T1000 (cell line): ENCODE results near the gene COG6.

Experiments used
- DNase-seq: peaks from one replicate; lab custom pipeline; 2025; ENCODE audit warnings: mixed read lengths; lab: John Stamatoyannopoulos, UW

COG6 gene

GRCh38 chr13:39655569-39656324 is at the start of gene COG6:
COG6 (plus strand) TSS chr13:39655662; CDS start chr13:39655727, 65 bp downstream.
- peak; percentile 75 for DNase-seq

DNA sequence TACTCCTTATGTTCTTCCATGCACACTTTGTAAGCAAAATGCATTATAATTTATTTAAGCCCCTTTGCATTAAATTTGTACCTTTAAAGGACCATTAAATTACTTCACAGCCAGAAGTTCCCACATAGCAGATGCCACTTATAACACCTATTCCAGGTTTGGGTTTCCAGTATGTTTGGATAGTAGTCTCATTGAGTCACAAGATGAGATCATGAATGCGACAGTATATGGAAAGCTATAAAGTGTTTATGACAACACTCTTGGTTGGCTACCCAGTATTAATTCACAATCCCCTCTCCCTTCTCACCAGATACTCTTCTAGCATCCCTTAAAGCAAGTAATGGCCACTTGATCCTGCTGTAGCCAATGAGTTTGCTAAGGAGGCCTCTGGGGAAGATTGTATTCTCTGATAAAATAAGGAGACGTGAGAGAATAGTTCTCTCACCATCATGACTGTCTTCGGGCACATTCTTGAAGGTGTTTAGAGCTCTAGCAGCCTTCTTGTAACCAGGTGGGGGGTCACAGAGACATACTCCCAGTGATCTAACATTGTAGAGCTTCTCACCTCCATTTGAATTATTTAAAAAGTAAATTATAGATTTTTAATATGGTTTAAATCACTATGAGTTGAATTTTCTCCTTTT is 49.7 kb upstream of the COG6 start:
- no peak for DNase-seq

DNA sequence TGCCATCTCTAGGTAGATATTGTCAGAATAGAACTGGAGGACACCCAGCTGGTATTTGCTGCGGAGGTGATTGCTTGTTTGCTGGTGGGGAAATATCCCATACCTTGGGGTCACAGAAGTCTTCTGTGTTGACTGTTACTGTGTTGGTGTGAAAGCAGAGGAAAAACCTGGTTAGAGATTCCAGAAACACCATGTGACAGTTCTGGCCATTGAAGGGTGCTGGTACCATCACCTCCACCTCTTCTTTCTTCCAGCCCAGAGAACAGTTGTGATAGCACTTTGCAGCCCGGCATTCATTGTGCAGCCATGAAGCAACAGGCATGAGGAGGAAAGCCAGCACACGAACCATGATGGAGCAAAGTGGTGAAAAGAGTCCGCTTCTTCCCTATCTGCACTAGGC is 47.6 kb upstream of the COG6 start:
- no peak for DNase-seq

GRCh38 chr13:39612023-39612637 is 43.3 kb upstream of the COG6 start:
- no peak for DNase-seq

GRCh38 chr13:39616087-39616694 is 39.3 kb upstream of the COG6 start:
- DNase-seq, result no peak

DNA sequence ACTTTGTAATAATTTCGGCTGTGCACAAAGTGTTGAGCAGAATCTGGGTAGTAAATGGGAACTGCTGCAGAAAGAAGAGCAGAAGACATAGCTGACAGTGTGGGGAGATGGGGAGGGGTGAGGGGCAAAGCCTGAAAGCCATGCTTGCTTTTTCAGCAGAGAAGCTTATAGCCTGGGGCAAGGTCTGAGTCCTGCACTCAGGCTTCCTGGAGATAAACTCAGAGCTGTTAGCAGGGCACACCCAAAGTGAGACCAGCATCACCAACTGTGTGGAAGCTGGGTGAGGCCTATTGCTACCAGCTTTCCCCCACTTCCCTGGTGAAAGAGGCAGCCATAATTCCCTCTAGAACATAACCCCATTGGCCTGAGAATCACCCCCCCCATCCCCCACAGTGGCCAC is 36.9 kb upstream of the COG6 start:
- DNase-seq, result no peak

DNA sequence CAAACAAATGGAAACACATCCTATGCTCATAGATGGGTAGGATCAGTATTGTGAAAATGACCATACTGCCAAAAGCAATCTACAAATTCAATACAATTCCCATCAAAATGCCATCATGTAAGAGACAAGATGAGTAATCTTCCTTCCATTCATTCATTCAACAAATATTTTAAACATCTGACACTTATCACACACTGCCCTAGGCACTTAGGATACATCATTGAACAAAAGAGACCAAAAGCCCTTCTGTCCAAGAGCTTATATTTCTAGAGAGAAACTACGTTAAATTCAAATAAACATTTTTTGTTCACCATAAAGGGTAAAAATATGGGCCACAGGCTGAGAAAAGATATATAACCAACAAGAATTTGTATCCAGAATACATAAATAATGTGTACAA is 32.0 kb upstream of the COG6 start:
- DNase-seq, result no peak

GRCh38 chr13:39631307-39631706 is 24.2 kb upstream of the COG6 start:
- no peak for DNase-seq

DNA sequence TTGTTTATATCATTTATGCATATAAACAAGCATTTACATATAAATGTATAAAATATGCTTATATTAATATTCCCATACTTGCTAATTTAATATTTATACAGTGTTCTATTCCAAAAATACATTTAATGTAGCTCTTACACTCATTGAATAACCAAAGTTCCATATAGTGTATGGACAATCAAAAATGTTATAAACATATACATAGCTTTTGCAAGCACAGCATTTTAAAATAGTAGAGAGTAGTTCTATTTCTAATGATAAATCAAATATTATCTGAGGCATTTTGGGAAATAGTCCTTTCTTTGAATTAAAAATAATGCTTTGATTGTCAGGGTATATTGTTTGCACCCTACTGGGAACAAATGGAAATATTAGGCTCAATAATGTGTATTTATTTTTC is 22.5 kb upstream of the COG6 start:
- no peak for DNase-seq

DNA sequence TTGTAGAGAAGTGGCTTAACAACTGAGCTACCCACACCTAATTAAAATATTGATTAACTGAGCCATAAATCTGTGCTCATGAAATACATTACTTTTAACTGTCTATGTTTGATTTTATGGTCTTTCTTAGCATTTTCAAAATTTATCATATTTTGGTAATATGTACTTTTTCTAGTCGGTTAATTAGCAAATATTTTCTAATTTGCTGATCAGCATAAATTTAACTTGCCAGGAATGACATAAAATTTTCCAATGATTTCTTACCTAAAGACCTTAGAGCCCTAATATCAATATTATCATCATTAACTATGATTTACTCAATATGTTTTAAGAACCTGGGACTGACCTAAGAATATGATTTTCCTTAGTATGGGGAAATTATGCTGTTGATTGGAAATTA is 19.9 kb upstream of the COG6 start:
- no peak for DNase-seq

DNA sequence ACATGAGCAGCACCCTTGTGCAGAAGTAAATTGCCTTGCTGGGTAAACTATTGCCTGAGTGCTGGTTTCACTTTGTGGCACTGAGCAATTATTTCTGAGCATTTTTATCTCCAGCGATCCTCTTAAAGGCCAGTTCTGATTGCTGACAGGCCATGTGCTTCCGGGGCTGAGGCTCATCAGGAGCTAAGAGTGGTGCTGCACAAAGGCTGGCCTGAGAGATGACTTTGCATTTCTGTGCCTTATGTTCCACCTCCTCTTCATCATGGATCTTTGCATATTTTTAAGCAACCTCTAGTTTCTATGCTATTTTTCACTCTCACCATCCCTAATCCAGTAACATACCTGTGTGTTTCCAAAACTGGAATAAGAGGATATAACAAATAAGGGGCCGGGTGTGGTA is 17.6 kb upstream of the COG6 start:
- DNase-seq, result no peak

DNA sequence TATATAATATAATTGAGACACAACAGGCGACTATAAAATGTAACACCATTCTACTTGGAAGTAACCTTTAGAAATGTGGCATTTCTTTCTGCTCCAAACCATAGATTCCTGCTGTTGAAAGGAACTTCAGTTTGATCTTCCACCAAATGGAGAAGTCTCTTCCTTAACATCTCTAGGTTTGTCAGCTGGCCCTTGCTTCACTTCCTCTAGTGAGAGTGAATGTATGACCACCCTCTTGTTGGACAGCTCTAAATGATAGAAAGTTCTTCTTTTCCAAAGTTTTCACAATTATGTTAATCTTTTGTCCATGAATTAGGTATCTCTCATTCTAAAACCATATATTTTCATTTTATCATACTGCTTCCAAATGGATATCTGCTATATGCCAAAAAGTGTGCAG is 13.8 kb upstream of the COG6 start:
- no peak for DNase-seq

DNA sequence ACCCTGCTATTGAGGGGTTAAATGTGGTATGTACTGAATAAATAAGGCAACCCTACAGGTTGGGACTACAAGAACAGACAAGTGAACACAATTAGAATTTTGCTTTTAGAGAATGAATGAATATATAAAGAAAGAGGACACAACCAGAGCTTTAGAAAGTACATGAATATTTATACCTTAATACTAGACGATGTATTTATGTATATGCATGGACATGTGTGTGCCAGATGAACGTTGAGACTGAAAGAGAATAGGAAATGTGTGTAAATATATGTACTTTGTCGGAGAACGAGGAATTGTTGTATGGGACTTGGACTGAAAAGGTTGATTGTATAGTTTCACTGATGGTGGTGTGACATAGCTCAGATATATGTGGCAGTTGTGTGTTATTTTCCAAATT is 9.3 kb upstream of the COG6 start:
- no peak for DNase-seq

- DNase-seq, result no peak
These were observed 357 bp upstream of the COG6 start for GRCh38 chr13:39655041-39655568.

DNA sequence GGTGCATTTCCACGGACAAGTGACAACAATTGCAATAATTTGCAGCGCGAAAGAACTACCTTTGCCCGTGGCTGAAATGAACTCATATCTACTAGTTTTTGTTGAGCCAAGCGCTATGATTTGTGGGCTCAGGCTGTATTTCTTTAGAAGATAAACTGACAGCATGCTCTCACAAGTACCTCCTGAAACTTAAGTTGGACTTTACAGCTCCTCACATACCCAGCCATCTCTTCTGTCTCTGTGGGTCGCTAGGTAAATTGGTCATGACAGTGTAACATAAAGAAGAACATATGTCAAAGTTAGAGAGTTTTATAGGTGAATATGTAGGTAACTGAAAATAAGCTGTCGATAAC is 839 bp downstream of the COG6 start:
- no peak for DNase-seq

DNA sequence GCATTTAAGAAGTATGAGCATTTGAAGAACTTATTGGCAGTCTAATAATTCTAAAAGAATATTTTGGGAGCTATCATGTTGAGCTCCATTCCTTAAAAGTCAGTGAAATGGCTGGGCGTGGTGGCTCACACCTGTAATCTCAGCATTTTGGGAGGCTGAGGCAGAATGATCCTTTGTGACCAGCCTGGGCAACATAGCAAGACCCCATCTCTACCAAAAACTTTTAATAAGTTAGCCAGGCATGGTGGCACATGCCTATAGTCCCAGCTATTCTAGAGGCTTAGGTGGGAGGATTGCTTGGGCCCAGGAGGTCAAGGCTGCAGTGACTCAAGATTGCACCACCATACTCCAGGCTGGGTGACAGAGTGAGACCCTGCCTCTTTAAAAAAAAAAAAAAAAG is 8.0 kb downstream of the COG6 start:
- DNase-seq, result no peak

GRCh38 chr13:39663958-39664357 is 8.5 kb downstream of the COG6 start:
- no peak for DNase-seq

DNA sequence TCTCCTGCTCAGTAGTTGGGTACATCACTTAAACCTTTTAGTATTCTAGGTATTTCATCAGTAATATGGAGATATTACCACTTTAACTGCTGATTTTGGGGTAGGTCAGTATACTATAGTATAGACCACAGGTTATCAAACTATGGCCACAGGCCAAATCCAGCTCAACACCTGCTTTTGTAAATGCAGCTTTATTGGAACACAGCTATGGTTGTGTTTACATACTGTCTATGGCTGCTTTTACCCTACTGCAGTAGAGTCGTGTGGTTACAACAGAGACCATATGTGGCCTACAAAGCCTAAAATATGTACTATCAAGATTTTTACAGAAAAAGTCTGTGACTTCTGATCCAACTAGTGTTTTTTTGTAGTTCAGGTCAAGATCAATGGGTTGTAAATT is 10.3 kb downstream of the COG6 start:
- DNase-seq, result no peak

GRCh38 chr13:39670445-39670844 is 15.0 kb downstream of the COG6 start:
- DNase-seq, result no peak

DNA sequence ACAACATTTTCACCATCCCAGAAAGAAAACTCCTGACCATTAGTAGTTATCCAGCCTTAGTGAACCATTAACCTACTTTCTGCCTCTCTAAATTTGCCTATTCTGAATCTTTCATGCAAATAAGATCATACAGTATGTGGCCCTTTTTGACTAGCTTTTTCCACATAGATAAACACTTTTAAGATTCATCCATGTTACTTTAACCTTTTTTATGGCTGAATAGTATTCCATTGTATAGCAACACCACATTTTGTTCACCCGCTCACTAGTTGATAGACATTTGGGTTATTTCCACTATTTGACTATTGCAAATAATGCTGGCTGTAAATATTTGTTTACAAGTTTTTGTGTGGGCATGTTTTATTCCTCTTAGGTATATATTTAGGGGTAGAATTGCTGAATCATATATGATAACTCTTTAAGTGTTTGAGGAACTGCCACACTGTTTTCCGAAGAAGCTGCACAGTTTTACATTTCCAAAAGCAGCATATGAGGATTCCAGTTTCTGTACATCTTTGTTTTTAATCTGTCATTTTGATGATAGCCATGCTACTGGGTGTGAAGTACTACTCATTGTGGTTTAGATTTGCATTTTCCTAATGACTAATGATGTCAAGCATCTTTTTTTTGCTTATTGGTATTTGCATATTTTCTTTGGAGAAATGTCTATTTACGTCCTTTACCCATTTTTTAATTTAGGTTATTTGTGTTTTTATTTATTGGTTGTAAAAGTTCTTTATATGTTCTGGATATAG is 17.1 kb downstream of the COG6 start:
- no peak for DNase-seq

DNA sequence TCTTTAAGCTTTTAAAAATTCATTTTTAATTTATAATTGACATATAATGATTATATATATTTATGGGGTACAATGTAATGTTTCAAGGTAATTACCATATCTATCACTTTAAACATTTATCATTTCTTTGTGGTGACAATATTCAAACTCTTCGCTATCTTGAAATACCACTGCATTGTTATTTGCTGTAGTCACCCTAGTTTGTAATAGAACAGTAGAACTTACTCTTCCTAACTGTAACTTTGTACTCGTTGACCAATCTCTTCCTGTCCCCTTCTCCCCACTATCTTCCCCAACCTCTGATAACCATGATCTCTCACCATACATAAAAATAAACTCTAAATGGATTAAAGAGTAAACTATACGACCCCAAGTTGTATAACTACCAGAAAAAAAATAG is 20.4 kb downstream of the COG6 start:
- DNase-seq, result no peak

- DNase-seq, result no peak
These were observed 20.9 kb downstream of the COG6 start for GRCh38 chr13:39676315-39676876.
